ENCODE measurements around the gene IL13.
"Not testable (repeated sequence)": the region's sequence is repeated elsewhere in the genome, so short reads cannot be mapped to it uniquely, and the experiment has no call there.

Gene IL13

DNA sequence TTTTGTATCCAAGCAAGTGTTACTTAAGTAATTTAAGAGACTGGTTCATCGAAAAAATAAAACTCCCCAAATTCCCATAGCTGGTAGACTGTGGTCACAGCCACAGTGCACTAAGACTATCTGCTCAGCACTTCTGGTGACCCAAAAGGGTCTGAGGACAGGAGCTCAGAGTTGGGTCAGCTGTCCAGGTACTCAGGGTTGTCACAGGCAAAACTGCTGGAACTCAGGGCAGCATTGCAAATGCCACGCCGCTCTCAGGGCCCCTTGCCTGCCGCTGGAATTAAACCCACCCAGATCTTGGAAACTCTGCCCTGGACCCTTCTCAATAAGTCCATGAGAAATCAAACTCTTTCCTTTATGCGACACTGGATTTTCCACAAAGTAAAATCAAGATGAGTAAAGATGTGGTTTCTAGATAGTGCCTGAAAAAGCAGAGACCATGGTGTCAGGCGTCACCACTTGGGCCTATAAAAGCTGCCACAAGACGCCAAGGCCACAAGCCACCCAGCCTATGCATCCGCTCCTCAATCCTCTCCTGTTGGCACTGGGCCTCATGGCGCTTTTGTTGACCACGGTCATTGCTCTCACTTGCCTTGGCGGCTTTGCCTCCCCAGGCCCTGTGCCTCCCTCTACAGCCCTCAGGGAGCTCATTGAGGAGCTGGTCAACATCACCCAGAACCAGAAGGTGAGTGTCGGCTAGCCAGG is at the start of gene IL13:
IL13 (plus strand) TSS at position 498 of the 705 bp plus-strand sequence; CDS start at position 512, 14 bp downstream.
- no peak for FAIRE-seq

DNA sequence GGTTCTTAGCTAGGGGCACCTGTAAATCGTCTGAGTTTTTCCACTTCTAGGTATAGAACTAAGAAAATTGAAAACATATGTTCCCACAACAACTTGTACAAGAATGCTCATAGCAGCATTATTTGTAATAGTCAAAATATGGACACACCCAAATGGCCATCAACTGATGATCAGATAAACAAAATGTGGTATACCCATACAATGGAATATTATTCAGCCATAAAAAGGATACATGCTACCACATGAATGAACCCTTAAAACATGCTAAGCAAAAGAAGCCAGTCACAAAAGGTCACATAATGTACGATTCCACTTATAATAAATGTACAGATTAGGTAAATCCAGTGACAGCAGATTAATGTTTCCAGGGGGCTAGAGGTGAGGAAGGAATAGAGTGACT is 46.0 kb upstream of the IL13 start:
- FAIRE-seq: no peak

GRCh38 chr5:132612846-132613245 is 45.1 kb upstream of the IL13 start:
- FAIRE-seq: no peak

DNA sequence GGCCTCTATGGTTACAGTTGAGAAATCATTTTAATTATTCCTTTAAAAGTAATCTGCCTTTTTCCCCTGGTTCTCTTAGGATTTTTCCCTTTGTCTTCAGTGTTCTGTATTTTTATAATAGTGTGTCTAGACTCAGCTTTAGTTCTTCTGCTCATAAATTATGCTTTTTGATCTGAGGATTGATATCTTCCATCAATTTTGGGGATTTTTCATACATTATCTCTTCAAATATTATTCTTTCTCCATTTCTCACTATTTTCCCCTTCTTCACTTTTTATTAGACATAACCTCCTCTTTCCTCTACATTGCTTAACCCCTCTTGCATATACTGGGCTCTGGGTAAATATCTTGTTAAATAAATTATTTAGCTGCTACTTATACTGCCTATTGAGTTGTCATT is 36.3 kb upstream of the IL13 start:
- no peak for FAIRE-seq

GRCh38 chr5:132622608-132623007 is 35.4 kb upstream of the IL13 start:
- no peak for FAIRE-seq

- no peak for FAIRE-seq
Measured at GRCh38 chr5:132627470-132627869, 30.5 kb upstream of the IL13 start.

DNA sequence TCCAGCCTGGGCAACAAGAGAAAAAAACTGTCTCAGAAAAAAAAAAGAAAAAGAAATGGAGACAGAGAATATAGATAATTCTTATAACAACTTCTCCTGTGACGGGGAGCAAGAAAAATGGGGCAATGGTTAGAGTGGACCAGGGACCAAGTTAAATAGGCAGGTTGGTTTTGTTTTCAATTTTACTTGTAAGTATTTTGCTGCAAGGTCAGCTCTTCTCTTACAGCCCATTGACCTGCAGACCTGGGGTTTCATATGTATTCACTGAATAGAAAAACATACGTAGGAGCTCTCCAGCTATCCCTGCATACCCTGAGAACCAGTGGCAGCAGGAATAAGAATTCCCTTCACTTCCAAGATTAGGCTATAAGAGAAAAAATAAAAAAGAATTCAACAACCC is 29.2 kb upstream of the IL13 start:
- no peak for FAIRE-seq

- FAIRE-seq: no peak
Measured at GRCh38 chr5:132629230-132629944, 28.6 kb upstream of the IL13 start.

- FAIRE-seq: not testable (repeated sequence)
Measured at GRCh38 chr5:132633587-132633986, 24.4 kb upstream of the IL13 start.

- no peak for FAIRE-seq
Measured at GRCh38 chr5:132635873-132636272, 22.1 kb upstream of the IL13 start.

- FAIRE-seq: no peak
Measured at GRCh38 chr5:132637241-132637640, 20.7 kb upstream of the IL13 start.

DNA sequence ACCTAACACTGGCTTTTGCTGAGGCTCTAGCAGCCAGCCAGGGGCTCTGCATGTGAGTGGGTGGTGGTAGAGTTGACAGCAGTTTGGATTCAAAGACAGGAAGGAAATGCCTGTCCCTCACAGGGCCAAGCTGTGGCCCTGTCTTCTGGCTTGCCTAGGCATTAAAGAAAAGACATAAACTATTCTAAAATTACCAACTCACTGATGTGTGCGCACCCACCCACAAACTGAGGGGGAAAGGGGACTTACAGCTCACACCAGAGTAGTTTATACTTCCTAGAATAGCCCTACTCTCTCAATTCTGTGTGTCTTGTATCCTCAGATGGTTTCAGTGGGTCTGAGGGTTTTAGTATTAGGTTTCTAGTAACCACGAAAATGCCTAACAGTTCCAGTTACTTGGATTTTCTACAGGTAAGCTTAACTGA is 18.3 kb upstream of the IL13 start:
- no peak for FAIRE-seq

DNA sequence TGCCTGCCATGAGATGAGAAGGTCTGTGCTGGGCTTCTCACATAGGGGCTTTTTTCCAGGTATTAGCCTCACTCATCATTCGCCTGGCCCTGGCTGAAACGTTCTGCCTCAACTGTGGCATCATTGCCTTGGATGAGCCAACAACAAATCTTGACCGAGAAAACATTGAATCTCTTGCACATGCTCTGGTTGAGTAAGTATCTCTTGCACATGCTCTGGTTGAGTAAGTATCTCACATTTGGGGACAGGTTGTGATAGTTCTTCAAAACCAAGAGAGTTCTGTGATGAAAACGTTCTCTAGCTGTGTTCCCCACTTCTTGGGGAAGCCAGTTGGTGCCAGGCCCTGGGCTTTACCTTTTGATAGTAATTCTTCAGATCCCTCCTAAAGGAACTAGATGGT is 17.4 kb upstream of the IL13 start:
- no peak for FAIRE-seq

- no peak for FAIRE-seq
Measured at GRCh38 chr5:132641241-132641723, 16.7 kb upstream of the IL13 start.

GRCh38 chr5:132641841-132642240 is 16.1 kb upstream of the IL13 start:
- no peak for FAIRE-seq

DNA sequence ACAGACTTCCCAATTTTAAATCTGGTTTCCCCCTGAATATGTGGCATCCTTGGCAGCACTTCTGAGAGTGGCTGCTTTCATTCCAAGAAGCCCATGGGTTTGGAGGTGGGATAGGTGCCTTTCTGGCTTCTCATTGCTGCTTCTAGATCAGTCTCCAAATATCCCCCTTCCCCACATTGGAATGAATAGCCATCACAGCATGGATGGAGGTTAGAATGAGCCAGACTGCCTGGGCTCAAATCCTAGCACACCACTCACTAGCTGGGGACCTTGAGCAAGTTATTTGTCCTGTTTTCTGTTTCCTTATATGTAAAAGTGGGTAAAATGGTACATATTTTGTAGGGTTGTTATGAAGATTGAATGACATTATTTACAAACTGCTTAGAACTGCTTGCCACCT is 13.8 kb upstream of the IL13 start:
- FAIRE-seq: no peak

GRCh38 chr5:132646583-132647266 is 11.2 kb upstream of the IL13 start:
- no peak for FAIRE-seq

- no peak for FAIRE-seq
Measured at GRCh38 chr5:132647473-132647872, 10.5 kb upstream of the IL13 start.

DNA sequence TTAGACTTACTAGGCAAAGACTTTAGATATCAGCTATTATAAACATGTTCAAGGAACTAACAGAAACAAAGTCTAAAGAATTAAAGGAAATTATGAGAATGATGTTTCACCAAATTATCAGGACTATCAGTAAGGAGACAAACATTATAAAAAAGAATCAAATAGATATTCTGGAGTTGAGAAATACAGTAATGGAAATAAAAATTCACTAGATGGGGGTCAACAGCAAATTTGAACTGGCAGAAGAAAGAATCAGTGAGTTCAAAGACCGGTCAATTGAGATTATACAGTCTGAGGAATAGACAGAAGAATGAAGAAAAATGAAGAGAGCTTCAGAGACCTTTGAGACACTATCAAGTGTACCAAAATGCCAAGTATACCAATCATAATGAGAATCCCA is 9.6 kb upstream of the IL13 start:
- FAIRE-seq: no peak

- no peak for FAIRE-seq
Measured at GRCh38 chr5:132651838-132652469, 6.0 kb upstream of the IL13 start.

DNA sequence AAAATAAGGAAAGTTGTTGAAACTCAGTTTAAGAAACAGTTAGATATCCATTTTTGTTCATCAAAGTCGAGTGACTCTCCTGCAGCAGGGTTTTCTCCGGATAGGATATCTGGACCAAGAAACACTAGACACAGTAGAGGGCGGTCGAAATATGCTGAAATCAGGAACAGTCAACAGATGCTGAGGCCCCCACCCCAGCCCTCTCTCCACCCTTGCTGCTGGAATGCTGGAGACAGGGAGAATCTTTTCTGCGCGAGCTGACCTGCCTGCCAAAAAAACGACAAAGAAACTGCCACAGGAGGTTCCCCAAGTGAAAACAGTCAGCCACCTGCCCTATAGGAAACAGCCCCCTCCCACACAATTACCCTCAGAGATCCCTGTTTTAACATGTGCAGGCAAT is 4.3 kb upstream of the IL13 start:
- FAIRE-seq: no peak

DNA sequence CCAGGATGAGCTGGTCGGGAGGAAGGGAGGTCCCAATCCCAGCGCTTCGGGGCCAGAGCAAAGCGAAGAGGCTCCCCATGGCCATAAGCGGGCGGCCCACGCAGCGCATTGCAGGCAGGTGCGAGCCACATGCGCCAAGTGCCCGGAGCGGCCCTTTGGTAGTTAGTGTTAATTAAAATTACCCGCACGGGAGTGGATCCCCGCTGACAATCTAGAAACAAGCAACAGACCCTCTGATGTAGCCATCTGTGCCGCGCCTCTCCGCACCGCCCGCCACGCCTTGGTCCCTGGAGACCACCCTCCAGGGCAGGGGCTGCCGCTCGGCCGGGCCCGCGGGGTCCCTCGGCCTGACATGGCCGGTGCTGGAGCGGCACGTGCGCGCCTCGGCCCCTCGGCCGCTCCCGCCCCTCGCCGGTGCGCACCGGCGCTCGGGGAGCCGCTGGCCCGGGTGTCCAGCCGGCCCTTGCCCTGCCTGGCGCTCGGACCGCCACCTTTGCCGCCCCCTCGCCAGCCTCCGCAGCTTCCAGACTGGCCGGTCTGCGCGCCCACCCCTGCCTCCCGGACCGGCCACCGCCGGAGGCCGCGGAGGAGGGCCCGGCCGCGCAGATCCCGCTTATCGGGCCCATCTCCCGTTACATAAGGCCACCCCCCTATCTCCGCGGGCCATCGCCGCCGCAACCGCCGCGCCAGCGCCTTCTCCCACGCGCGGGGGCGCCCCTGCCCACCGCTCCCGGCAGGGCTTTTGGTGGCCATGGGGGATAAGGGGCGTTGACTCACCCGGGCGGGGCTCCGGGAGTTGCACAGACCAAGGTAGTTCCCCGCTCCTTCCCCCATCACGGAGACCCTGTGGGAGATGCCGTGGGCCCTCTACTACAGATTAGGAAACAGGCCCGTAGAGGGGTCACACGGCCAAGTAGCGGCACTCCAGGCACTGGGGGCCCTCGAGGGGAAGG is 1.9 kb upstream of the IL13 start:
- FAIRE-seq: no peak
